ENCODE results near the gene MAP2K7. TPM values are rescaled to one million over a fixed set of nuclear protein-coding genes. Genes with fewer than 3 reads are reported as not detected.

MAP2K7 gene
- total RNA-seq, 1 experiment from 2014 or later: 39.4 TPM

GRCh38 chr19:7862413-7862951, 41.2 kb upstream of the MAP2K7 start:
- CTCF ChIA-PET: interaction anchor here (0.9 to 4.5 kb wide), 25 partner anchors 10 to 294 kb away, joined by 3 to 45 read pairs (median 8); partner anchors contain the start of genes LRRC8E, MAP2K7, PRR36 and SNAPC2
- Mint-ChIP-seq H3K36me3 (no peaks in the 10 kb centered on the region), H3K4me3 (peak overlapping the region; percentile 79), H3K4me1 (peaks cover 21% of the 10 kb centered on the region), H3K9me3 (no peaks in the 10 kb centered on the region), H3K27ac (no peak overlapping the region), H3K27me3 (ENCODE audit: low read depth) (peaks cover 77% of the 10 kb centered on the region)
- DNase-seq (ENCODE audit: low spot score) (peak; percentile 99), ATAC-seq (peak; percentile 71)
- POLR2A ChIA-PET: interaction anchor here (1.0 to 1.9 kb wide), 6 partner anchors 9 to 59 kb away, joined by 3 to 8 read pairs (median 4); partner anchors contain the start of gene MAP2K7
- TF ChIP-seq ZNF263 (CRISPR knock-in tag; IDR thresholded peaks at IDR 0.05; ENCODE audit: low read depth): 0 out of 2 replicates have a peak, but pooled peaks have one; percentile 82
- TF ChIP-seq NFATC4 (CRISPR knock-in tag; IDR thresholded peaks at IDR 0.05): no peak
- TF ChIP-seq SP1 (CRISPR knock-in tag; conservative IDR thresholded peaks at IDR 0.05): peak; percentile 60; the same call in 1 of the 2 replicates
- no peak for TF ChIP-seq SOX15 (CRISPR knock-in tag; IDR thresholded peaks at IDR 0.05)

GRCh38 chr19:7863157-7863970, 40.3 kb upstream of the MAP2K7 start:
- peak overlapping the region; percentile 56 for H3K4me3 Mint-ChIP-seq
- DNase-seq (ENCODE audit: low spot score) (peak; percentile 69), ATAC-seq (peak; percentile 18)

More at GRCh38 chr19:7863157-7863970, 40.3 kb upstream of the MAP2K7 start:
- peaks cover 20% of the 10 kb centered on the region for H3K4me1 Mint-ChIP-seq
- no peaks in the 10 kb centered on the region for H3K36me3 Mint-ChIP-seq
- H3K27ac Mint-ChIP-seq: no peak overlapping the region
- H3K27me3 Mint-ChIP-seq (ENCODE audit: low read depth): peaks cover 85% of the 10 kb centered on the region
- ChIA-PET POLR2A (interaction anchor here (1.1 to 1.9 kb wide), 3 partner anchors 12 to 54 kb away, joined by 3 to 8 read pairs (median 4); partner anchors contain the start of gene MAP2K7), CTCF (interaction anchor here (1.3 to 4.5 kb wide), 14 partner anchors 9 to 295 kb away, joined by 3 to 45 read pairs (median 18); partner anchors contain the start of genes MAP2K7, PRR36 and TIMM44)
- TF ChIP-seq ZMAT4 (CRISPR knock-in tag; IDR thresholded peaks at IDR 0.05): no peak
- no peak for TF ChIP-seq HMGA2 (CRISPR knock-in tag; IDR thresholded peaks at IDR 0.05)
- no peak for TF ChIP-seq ZNF425 (CRISPR knock-in tag; conservative IDR thresholded peaks at IDR 0.05)
- 0 out of 2 replicates have a peak, but pooled peaks have one; percentile 33 for TF ChIP-seq ZBTB21 (CRISPR knock-in tag; IDR thresholded peaks at IDR 0.05; ENCODE audit: borderline replicate concordance)
- TF ChIP-seq MYBL2 (CRISPR knock-in tag; IDR thresholded peaks at IDR 0.05): no peak
- TF ChIP-seq ETV6 (CRISPR knock-in tag; IDR thresholded peaks at IDR 0.05): peak; percentile 35; the same call in 1 of the 2 replicates
- TF ChIP-seq, protein P1, sequence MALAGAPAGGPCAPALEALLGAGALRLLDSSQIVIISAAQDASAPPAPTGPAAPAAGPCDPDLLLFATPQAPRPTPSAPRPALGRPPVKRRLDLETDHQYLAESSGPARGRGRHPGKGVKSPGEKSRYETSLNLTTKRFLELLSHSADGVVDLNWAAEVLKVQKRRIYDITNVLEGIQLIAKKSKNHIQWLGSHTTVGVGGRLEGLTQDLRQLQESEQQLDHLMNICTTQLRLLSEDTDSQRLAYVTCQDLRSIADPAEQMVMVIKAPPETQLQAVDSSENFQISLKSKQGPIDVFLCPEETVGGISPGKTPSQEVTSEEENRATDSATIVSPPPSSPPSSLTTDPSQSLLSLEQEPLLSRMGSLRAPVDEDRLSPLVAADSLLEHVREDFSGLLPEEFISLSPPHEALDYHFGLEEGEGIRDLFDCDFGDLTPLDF (CRISPR knock-in tag; IDR thresholded peaks at IDR 0.05): no peak
- TF ChIP-seq SMAD3 (CRISPR knock-in tag; IDR thresholded peaks at IDR 0.05; ENCODE audit: borderline replicate concordance): no peak
- TF ChIP-seq, protein P2, sequence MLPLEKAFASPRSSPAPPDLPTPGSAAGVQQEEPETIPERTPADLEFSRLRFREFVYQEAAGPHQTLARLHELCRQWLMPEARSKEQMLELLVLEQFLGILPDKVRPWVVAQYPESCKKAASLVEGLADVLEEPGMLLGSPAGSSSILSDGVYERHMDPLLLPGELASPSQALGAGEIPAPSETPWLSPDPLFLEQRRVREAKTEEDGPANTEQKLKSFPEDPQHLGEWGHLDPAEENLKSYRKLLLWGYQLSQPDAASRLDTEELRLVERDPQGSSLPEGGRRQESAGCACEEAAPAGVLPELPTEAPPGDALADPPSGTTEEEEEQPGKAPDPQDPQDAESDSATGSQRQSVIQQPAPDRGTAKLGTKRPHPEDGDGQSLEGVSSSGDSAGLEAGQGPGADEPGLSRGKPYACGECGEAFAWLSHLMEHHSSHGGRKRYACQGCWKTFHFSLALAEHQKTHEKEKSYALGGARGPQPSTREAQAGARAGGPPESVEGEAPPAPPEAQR (CRISPR knock-in tag; IDR thresholded peaks at IDR 0.05): no peak
- peak; percentile 81; the same call in 1 of the 2 replicates for TF ChIP-seq RELA (CRISPR knock-in tag; IDR thresholded peaks at IDR 0.05; ENCODE audit: borderline replicate concordance)
- TF ChIP-seq, protein P3, sequence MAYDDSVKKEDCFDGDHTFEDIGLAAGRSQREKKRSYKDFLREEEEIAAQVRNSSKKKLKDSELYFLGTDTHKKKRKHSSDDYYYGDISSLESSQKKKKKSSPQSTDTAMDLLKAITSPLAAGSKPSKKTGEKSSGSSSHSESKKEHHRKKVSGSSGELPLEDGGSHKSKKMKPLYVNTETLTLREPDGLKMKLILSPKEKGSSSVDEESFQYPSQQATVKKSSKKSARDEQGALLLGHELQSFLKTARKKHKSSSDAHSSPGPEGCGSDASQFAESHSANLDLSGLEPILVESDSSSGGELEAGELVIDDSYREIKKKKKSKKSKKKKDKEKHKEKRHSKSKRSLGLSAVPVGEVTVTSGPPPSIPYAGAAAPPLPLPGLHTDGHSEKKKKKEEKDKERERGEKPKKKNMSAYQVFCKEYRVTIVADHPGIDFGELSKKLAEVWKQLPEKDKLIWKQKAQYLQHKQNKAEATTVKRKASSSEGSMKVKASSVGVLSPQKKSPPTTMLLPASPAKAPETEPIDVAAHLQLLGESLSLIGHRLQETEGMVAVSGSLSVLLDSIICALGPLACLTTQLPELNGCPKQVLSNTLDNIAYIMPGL (CRISPR knock-in tag; IDR thresholded peaks at IDR 0.05): peak; percentile 29; the same call in 1 of the 2 replicates
- TF ChIP-seq, protein P4, sequence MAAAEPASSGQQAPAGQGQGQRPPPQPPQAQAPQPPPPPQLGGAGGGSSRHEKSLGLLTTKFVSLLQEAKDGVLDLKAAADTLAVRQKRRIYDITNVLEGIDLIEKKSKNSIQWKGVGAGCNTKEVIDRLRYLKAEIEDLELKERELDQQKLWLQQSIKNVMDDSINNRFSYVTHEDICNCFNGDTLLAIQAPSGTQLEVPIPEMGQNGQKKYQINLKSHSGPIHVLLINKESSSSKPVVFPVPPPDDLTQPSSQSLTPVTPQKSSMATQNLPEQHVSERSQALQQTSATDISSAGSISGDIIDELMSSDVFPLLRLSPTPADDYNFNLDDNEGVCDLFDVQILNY (CRISPR knock-in tag; IDR thresholded peaks at IDR 0.05): 0 out of 2 replicates have a peak, but pooled peaks have one; percentile 52
- TF ChIP-seq, protein P5, sequence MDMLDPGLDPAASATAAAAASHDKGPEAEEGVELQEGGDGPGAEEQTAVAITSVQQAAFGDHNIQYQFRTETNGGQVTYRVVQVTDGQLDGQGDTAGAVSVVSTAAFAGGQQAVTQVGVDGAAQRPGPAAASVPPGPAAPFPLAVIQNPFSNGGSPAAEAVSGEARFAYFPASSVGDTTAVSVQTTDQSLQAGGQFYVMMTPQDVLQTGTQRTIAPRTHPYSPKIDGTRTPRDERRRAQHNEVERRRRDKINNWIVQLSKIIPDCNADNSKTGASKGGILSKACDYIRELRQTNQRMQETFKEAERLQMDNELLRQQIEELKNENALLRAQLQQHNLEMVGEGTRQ (CRISPR knock-in tag; IDR thresholded peaks at IDR 0.05): peak; percentile 58; the same call in 1 of the 2 replicates
- TF ChIP-seq JAZF1 (CRISPR knock-in tag; IDR thresholded peaks at IDR 0.05): no peak
- TF ChIP-seq MAX (CRISPR knock-in tag; IDR thresholded peaks at IDR 0.05): peak; percentile 84
- H3K9me3 Mint-ChIP-seq: no peaks in the 10 kb centered on the region
